Loucy (cell line): ENCODE data around the gene ZNF407.

Source experiments
- EZH2phosphoT487 ChIP-seq: fragments of 200-600 bp; IDR thresholded peaks from 2 replicates; pipeline ENCODE4 v1.6.1; 2018; ENCODE audit warnings: antibody characterized with exemption, mild to moderate bottlenecking, moderate library complexity, borderline replicate concordance
- TF ChIP-seq, protein P1 (sequence below): fragments of 200-600 bp; sonication (generic); conservative IDR thresholded peaks from 2 replicates; pipeline ENCODE4 v1.5.1; 2014; ENCODE audit warnings: mild to moderate bottlenecking, antibody characterized with exemption, low read length

GRCh38 chr18:74945774-74946545 is 348.3 kb downstream of the ZNF407 start:
- TF ChIP-seq, protein P1, sequence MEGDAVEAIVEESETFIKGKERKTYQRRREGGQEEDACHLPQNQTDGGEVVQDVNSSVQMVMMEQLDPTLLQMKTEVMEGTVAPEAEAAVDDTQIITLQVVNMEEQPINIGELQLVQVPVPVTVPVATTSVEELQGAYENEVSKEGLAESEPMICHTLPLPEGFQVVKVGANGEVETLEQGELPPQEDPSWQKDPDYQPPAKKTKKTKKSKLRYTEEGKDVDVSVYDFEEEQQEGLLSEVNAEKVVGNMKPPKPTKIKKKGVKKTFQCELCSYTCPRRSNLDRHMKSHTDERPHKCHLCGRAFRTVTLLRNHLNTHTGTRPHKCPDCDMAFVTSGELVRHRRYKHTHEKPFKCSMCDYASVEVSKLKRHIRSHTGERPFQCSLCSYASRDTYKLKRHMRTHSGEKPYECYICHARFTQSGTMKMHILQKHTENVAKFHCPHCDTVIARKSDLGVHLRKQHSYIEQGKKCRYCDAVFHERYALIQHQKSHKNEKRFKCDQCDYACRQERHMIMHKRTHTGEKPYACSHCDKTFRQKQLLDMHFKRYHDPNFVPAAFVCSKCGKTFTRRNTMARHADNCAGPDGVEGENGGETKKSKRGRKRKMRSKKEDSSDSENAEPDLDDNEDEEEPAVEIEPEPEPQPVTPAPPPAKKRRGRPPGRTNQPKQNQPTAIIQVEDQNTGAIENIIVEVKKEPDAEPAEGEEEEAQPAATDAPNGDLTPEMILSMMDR = no peak
- no peak for TF ChIP-seq EZH2phosphoT487
